HepG2 (cell line): Measurements from ENCODE around the gene WDR45B. TPM values are rescaled to one million over a fixed set of nuclear protein-coding genes. Genes with fewer than 3 reads are reported as not detected.

ENCODE experiments used
- ATAC-seq: fragments of 200-7000 bp; cut with Tn5 transposase; 3 replicates; pipeline ENCODE4 v1.9.1; 2020; ENCODE audit warnings: mild to moderate bottlenecking, moderate library complexity
- BruUV-seq: library from RNA; stranded (reverse); fragments of 400-500 nt; replicated peaks from 2 replicates; lab custom pipeline; 2021; lab: Mats Ljungman, UMichigan
- CTCF ChIA-PET: fragments of 300-600 bp; formaldehyde crosslinking; extraction: SDS; loops from one replicate; lab custom pipeline; 2021; ENCODE audit warnings: low total read pairs, inconsistent platforms, low intra/inter-chr PET ratio; lab: Yijun Ruan, JAX
- POLR2A ChIA-PET: fragments of 350-600 bp; sonication (Branson Sonifier 250); formaldehyde crosslinking; loops from one replicate; lab custom pipeline; 2020; ENCODE audit warnings: antibody characterized with exemption, inconsistent platforms; lab: Yijun Ruan, JAX
- DNase-seq: peaks from one replicate; pipeline ENCODE4 v3.0.0-alpha.2; 2015; ENCODE audit warnings: low spot score
- FAIRE-seq: peaks from 3 replicates; lab custom pipeline; 2011; peaks lifted over from hg19 to GRCh38; lab: Jason Lieb, UNC
- H2AFZ ChIP-seq: one replicate; pipeline ENCODE4 v1.6.1; 2011; ENCODE audit warnings: low read length, inconsistent platforms
- H3K27ac ChIP-seq: fragments of 300-600 bp; 3 replicates; pipeline ENCODE4 v1.8.0; 2011; ENCODE audit warnings: mixed run types, mild to moderate bottlenecking, mixed read lengths, low read length, inconsistent platforms; ENCODE audit not compliant: insufficient read depth; ENCODE audit errors: extremely low read length
- H3K27me3 ChIP-seq, 2 experiments: fragments of 200-600 bp in 1 of 2; 2 replicates in 1 of 2; 3 replicates in 1 of 2; pipeline versions ENCODE4 v1.6.0 to v1.8.0; 2011; ENCODE audit warnings: low read length in 2 of 2, mild to moderate bottlenecking in 2 of 2, moderate library complexity in 2 of 2, inconsistent platforms in 1 of 2; ENCODE audit not compliant: insufficient read depth in 2 of 2, control insufficient read depth in 1 of 2
- H3K36me3 ChIP-seq, 2 experiments: fragments of 200-600 bp in 1 of 2; replicated peaks in 1 of 2; 2 replicates in 1 of 2; 3 replicates in 1 of 2; pipeline versions ENCODE4 v1.5.1 to v1.8.0; 2011; ENCODE audit warnings: low read length in 2 of 2, inconsistent platforms in 1 of 2; ENCODE audit not compliant: insufficient read depth in 2 of 2, control insufficient read depth in 1 of 2
- H3K4me1 ChIP-seq: 2 replicates; pipeline ENCODE4 v1.5.1; 2012; ENCODE audit warnings: low read length, inconsistent platforms; ENCODE audit not compliant: insufficient read depth
- H3K4me2 ChIP-seq: 2 replicates; pipeline ENCODE4 v1.6.0; 2011; ENCODE audit warnings: low read depth, low read length, inconsistent platforms
- H3K4me3 ChIP-seq, 3 experiments: fragments of 200-600 bp in 1 of 3; sonication (generic), shearing (Covaris generic) in 1 of 3; replicated peaks in 1 of 3; 2 replicates each; pipeline ENCODE4 v1.5.1; 2011 to 2016; ENCODE audit warnings: low read length in 3 of 3, inconsistent platforms in 2 of 3, low read depth in 2 of 3, mild to moderate bottlenecking in 2 of 3, control low read depth in 1 of 3, mixed read lengths in 1 of 3; ENCODE audit not compliant: insufficient read depth in 1 of 3
- H3K79me2 ChIP-seq: one replicate; pipeline ENCODE4 v1.6.1; 2011; ENCODE audit warnings: low read length, inconsistent platforms; ENCODE audit not compliant: insufficient read depth
- H3K9ac ChIP-seq: 2 replicates; pipeline ENCODE4 v1.6.0; 2011; ENCODE audit warnings: mild to moderate bottlenecking, low read depth, low read length, inconsistent platforms; ENCODE audit not compliant: insufficient read depth
- H3K9me3 ChIP-seq: 2 replicates; pipeline ENCODE4 v1.5.1; 2012; ENCODE audit warnings: mild to moderate bottlenecking, low read length
- H4K20me1 ChIP-seq: 2 replicates; pipeline ENCODE4 v1.6.0; 2011; ENCODE audit warnings: inconsistent platforms, mild to moderate bottlenecking, low read length, moderate library complexity; ENCODE audit not compliant: insufficient read depth
- ETS1 ChIP-seq: sonication (generic); formaldehyde crosslinking; IDR thresholded peaks from 2 replicates; pipeline ENCODE4 v1.4.0; 2020; ENCODE audit warnings: missing genetic modification reagents
- KLF6 ChIP-seq: IDR thresholded peaks from 2 replicates; pipeline ENCODE4 v1.8.0; 2016; ENCODE audit warnings: missing biosample characterization, missing genetic modification reagents
- NPAS2 ChIP-seq: sonication (generic); formaldehyde crosslinking; IDR thresholded peaks from 2 replicates; pipeline ENCODE4 v1.8.0; 2022; ENCODE audit warnings: mild to moderate bottlenecking, missing genetic modification reagents, borderline replicate concordance
- ZFP41 ChIP-seq: sonication (generic); formaldehyde crosslinking; IDR thresholded peaks from 2 replicates; pipeline ENCODE4 v1.4.0; 2020; ENCODE audit warnings: mild to moderate bottlenecking, missing genetic modification reagents, borderline replicate concordance
- ZNF142 ChIP-seq: sonication (generic); formaldehyde crosslinking; IDR thresholded peaks from 2 replicates; pipeline ENCODE4 v1.4.0; 2020; ENCODE audit warnings: missing genetic modification reagents
- ZNF557 ChIP-seq: sonication (generic); formaldehyde crosslinking; IDR thresholded peaks from 2 replicates; pipeline ENCODE4 v1.4.0; 2020; ENCODE audit warnings: missing genetic modification reagents
- ZNF672 ChIP-seq: sonication (generic); formaldehyde crosslinking; IDR thresholded peaks from 2 replicates; pipeline ENCODE4 v1.8.1; 2022; ENCODE audit warnings: missing genetic modification reagents
- WGBS: methylation state at CpG from one replicate; pipeline ENCODE4 v1.1.6; 2017; ENCODE audit warnings: low lambda C conversion rate; 5-methylcytosine and 5-hydroxymethylcytosine counted together
- in situ Hi-C: cut with HindIII; loops from 2 replicates; pipeline ENCODE4 v1.10.0; 2017; ENCODE audit warnings: low pct_unique_long_range_greater_than_20kb; ENCODE audit not compliant: extremely low pct_ligation_motif_present
- intact Hi-C: fragments of 100-400 bp; cut with micrococcal nuclease; formaldehyde crosslinking; loops from one replicate; pipeline ENCODE4 v1.10.0; 2022; ENCODE audit not compliant: unreplicated experiment
- polyA plus RNA-seq, 8 experiments: library from polyadenylated mRNA; depleted of rRNA in 3 of 8; stranded (reverse) in 7 of 8; unstranded in 1 of 8; fragments of >200 nt; fragmentation: Illumina TruSeq in 4 of 8; extraction: Trizol in 4 of 8; gene quantifications; 2 replicates each; pipeline versions ENCODE4 v1.2.1 to v1.2.3, GENCODE V29; 2011 to 2016; ENCODE audit warnings: low read depth in 4 of 8, missing spikeins in 1 of 8, mixed read lengths in 1 of 8; ENCODE audit not compliant: insufficient read depth in 1 of 8
- total RNA-seq, 5 experiments: library from RNA; depleted of rRNA; stranded (reverse); fragments of >200 nt; fragmentation: Illumina TruSeq; extraction: Trizol; gene quantifications; 2 replicates each; pipeline ENCODE4 v1.2.3, GENCODE V29; 2016; ENCODE audit warnings: low read depth in 1 of 5

Gene WDR45B
- total and polyA plus RNA-seq, 2 of the 13 experiments (the other 11 are each of a cell fraction or from before 2014, with no cell fraction given): 86.2 to 155 TPM

GRCh38 chr17:82645516-82645915 lies 2.7 kb downstream of the WDR45B start (continued):
- no peak for TF ChIP-seq ETS1 (CRISPR knock-in tag)
- no peak for TF ChIP-seq KLF6 (CRISPR knock-in tag)
- TF ChIP-seq ZNF672 (CRISPR knock-in tag): no peak
- no peak for TF ChIP-seq ZNF142
- TF ChIP-seq ZNF557 (CRISPR knock-in tag): no peak
- TF ChIP-seq, all 625 proteins: peak for 0

- FAIRE-seq (no peak), DNase-seq (no peak), ATAC-seq (no peak)
- BruUV-seq: no TSS peak
- Histone ChIP-seq H2AFZ (no peak overlapping the region), H3K36me3 (peaks cover 40 to 52% of the 10 kb centered on the region in 2 experiments), H3K27ac (no peak overlapping the region), H3K79me2 (peaks cover 84% of the 10 kb centered on the region), H3K27me3 (no peaks in the 10 kb centered on the region; a peak in 1 of 5 replicates), H3K9me3 (no peaks in the 10 kb centered on the region), H3K9ac (no peak overlapping the region), H3K4me2 (no peak overlapping the region), H3K4me1 (peaks cover 36% of the 10 kb centered on the region), H3K4me3 (no peak overlapping the region), H4K20me1 (peaks cover 50% of the 10 kb centered on the region)
- ChIA-PET POLR2A (no interaction called here), CTCF (no interaction called here)
- 94% methylated on average over 5 of the region's 5 CpGs for WGBS
- intact Hi-C loops: no loop called here
- TF ChIP-seq ZFP41 (CRISPR knock-in tag) (no peak), NPAS2 (CRISPR knock-in tag) (0 out of 2 replicates have a peak, but pooled peaks have one; percentile 50)
- in situ Hi-C loops: no loop called here
Measured at GRCh38 chr17:82644148-82644547, 4.1 kb downstream of the WDR45B start.
